ENCODE results near the gene PIEZO2.

- TF ChIP-seq EZH2phosphoT487 (IDR thresholded peaks at IDR 0.05; ENCODE audit: borderline replicate concordance, low read length): no peak
- TF ChIP-seq CTCF (IDR thresholded peaks at IDR 0.05; ENCODE audit: low read depth, low read length, poor library complexity, severe bottlenecking): no peak
Measured at GRCh38 chr18:11146238-11146946, 3.0 kb downstream of the PIEZO2 start.

Data from DOHH2 (cell line).